Measurements from ENCODE around the gene PIK3CD.
"Not testable (repeated sequence)": the region's sequence is repeated elsewhere in the genome, so short reads cannot be mapped to it uniquely, and the experiment has no call there.

PIK3CD gene

DNA sequence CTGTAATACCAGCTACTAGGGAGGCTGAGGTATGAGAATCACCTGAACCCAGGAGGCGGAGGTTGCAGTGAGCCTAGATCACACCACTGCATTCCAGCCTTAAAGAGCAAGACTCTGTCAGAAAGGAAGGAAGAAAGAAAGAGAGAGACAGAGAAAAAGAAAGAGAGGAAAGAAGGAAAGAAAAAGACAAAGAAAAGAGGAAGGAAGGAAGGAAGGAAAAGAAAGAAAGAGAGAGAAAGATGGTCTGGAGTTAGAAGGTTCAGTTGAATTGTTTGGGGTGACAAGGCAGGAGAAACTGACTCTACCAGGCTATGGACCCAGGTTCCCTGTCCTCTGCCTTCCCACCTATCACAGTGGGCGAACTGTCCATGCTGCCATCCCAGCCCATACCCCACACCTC is 27.4 kb upstream of the PIK3CD start:
- DNase-seq (ENCODE audit: low read depth), result no peak

DNA sequence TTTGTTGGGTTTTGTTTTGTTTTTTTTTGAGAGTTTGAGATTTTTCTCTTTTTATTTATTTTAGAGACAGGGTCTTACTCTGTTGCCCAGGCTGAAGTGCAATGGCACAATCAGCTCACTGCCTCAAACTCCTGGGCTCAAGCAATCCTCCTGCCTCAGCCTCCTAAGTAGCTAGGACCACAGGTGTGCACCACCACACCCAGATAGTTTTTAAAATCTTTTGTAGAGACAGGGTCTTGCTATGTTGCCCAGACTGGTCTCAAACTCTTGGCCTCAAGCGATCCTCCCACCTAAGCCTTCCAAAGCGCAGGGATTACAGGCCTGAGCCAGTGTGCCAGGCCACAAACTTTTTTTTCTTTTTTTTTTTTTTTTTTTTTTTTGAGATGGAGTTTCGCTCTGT is 26.5 kb upstream of the PIK3CD start:
- DNase-seq (ENCODE audit: low read depth), result not testable (repeated sequence)

DNA sequence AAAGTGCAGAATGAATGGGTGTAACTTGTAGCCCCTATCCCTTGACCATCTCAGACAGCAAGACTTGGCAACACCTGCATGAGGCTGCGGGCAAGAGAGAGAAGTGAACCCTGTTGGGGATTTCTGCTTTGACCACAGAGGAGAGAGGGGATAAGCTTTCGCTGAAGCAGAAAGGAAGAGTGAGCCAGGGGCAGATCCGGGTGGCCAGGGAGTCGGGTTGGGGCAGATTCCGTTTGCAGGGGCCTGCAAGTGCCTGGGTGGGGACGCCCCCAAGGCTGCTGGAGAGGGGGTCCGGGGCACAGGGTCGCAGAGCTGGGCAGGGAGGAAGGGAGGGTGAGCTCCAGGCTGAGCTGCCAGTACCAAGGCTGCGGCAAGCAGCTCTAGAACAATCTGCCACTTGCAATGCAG is 25.3 kb upstream of the PIK3CD start:
- no peak for DNase-seq (ENCODE audit: low read depth)

DNA sequence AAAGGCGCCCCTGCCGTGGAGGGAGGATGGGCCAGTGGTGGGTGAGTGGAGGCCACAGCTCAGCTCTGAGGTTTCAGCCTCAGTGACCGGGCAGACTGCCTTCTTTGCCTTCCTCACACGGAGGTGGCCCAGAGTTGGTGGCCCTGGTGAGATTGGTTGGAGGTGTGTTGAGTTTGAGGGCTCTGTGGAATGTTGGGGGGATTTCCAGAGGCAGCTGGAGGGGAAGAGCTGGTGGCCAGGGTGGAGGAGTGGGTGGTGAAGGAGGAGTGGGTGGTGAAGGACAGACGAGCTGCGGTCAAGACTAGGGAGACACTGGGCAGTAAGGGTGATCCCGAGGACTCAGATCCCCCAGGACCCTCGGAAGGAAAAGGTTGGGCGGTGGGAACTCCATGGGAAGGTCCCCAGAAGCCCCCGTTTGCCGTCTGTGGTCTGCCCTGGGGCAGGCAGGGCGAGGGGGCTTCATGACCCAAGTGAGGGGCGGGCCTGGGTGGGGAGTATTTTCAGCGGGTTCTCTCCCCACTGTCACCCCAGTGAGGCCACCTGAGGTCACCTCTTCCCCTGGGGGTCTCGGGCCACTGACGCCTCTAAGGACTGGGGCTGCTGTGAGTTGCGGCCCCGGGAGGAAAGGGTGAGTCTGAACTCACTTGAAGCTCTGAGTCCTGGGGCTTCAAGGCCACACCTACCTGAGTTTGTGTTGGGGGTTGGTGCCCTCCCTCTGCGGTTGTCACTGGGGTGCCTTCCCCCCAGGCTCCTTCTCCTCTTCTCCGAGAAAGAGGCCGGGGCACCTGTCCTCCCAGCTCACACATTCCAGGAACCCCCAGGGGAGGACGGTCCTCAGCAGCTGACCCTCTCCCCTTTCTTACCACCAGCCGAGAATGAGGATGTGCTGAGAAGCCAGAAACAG is 22.7 kb upstream of the PIK3CD start:
- DNase-seq (ENCODE audit: low read depth), result no peak

DNA sequence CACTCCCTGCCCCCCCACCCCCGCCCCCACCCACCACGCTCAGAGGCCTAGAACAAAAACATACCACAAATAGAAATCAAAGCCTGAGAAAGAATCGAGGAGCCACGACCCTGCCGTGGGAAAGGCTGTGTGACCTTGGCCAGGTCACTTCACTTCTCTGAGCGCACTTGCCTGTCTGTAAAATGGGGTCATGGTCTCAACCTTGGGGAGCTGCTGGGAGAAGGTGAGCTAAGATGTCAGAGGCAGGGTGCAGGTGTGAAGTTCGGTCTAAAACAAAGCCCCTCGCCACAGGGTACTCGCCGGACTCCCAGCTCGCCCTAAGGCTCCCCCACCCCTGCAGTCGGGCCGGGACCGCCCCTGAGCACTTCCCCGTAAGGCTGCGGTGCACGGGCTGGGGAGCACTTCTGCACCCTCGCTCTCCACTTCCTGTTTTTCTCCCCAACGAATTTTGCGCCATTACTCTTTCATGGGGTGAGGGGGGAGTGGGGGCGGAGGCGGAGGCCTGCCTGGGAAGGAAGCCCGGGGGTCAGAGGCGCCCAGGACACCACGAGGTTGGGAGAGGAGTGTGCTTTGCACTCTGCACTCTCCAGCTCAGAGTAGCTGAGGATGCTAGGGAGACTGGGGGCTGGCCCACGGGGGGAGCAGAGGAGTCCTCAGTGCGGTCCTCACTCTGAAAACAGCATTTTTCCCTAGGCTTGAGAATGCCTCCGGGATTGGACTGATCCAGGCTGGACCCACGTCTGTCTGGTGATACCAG is 21.9 kb upstream of the PIK3CD start:
- no peak for DNase-seq (ENCODE audit: low read depth)

DNA sequence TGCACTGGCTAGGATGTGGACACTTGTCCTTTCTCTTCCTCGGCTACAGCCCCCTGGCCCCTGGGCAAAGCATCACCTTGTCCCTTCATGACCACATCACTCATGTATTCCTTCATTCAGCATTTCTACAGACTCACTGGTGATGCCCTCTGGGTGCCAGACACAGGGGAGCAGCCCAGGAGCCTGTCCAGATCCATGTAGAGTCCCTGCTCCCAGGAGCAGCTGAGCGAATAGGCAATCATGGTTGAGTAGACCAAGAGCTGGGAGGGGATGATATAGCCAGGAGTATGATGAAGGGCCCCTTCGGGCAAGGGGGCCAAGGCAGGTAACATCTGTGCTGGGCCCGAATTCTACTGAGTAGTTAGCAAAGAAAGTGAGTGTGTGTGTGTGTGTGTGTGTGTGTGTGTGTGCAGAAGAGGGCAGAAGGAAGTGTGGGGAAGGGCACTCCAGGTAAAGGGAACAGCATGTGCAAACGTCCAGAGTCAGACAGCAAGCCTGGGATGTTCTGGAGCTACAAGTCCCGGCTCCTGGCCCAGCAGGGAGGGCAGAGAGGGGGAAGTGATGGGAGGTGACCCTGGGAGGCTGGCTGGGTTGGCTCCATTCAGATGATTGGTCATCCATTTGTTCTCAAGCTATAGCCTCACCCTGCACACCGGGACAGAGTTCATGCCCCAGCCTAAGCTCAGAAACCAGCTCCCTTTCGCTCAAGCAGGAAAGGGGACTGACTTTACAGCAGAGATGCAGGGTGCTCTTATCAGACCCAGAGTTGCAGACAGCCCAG is 21.0 kb upstream of the PIK3CD start:
- DNase-seq (ENCODE audit: low read depth), result no peak

DNA sequence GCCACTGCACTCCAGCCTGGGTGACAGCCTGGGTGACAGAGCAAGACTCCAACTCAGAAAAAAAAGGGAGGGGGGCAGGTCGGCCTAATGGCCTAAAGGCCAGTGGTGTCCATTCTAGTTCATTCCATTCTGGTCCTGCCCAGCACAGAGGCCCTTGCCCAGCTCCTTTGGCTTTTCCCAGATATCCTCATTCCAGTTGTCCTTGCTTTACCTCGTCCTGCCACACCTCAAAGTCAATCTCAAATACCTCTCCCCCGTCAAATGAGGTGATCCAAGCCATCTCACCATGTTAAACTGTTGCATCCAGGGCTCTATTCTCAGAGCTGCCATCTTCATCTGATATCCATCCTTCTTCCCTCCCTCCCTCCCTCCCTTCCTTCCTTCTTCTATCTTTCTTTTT is 19.9 kb upstream of the PIK3CD start:
- DNase-seq (ENCODE audit: low read depth), result no peak

DNA sequence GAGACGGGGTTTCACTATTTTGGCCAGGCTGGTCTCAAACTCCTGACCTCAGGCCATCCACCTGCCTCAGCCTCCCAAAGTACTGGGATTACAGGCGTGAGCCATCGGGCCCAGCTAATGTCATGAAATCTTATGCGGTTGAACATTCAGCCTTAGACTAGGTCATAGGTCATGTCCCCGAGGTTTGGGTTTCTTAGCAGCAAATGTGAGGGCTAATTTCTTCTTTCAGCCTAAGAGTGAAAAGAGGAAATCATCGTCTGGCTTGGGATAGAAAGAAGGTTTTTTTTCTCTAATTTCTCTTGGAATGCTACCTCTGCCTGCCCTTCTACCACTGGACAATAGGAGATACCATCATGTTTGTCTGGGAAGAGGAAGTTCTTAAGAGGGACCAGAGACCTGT is 18.0 kb upstream of the PIK3CD start:
- no peak for DNase-seq (ENCODE audit: low read depth)

DNA sequence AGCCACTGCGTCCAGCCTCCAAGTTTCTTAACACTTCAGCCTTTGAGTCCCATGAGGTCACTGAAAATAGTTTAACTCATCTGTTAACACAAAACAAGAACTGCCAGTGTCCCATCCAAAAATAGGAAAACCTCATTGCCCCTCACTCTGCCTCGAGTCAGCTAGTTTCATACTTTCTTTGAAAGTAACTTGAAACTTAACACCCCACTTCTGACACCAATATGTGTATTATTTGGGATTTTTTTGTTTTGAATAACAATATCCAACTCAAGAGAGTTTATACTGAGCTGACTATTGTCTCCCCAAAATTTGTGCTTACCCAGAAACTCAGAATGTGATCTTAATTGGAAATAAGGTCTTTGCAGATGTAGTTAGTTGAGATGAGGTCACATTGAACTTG is 16.9 kb upstream of the PIK3CD start:
- DNase-seq (ENCODE audit: low read depth), result no peak

DNA sequence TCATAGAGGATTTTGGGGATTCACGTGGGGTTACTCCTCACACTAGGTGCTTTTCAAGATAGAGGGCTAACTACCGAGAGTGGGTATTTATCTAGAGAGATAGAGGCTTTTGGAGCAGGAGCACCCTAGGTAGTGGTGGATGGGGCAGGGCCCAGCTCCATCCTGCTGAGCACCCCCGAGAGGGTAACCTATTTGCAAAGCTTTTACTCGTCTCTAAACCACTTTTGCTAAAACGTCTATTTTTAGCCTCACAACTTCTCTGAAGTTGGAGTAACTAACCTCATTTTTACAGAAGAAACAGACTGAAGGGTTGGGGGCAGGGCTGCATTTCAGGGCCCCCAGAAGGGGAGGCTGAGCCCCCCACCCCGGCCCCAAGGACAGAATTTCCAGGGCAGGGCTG is 12.3 kb upstream of the PIK3CD start:
- no peak for DNase-seq (ENCODE audit: low read depth)

DNA sequence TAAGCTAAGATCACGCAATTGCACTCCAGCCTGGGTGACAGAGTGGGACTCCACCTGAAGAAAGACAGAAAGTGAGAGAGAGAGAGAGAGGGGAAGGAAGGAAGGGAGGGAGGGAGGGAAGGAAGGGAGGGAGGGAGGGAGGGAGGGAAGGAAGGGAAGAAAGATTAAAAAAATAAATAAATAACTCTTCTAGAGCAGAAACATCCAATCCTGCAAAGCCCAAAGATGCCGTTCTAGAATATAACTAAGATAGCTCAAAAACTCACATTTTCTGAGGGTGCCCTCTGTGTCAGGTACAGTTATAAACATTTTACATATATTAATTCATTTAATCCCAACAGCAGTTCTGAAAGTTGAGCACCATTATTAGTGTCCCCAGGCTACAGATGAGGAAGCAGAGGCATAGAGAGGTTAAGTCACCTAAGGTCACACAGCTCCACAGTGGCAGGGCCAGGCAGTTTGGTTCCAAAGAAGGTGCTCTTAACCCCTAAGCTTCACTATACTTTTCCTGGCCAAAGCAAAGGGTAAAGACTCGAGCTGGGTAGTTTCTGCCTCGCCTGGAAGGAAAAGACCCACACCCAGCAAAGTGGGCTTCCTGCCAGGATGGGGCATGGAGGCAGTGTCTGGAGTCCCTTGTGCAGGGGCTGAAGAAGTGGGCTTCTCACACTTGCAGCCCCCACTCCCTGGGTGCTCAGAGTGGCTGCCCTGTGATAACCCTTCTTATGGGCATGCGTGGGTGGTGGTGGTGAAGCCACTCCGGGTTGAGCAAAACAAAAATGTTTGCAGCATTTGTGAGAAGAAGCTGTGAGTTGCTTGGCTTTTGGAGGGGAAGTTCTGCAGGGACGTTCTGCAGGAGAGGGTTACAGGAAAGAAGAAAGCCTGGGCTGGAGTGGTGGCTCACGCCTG is 7.9 kb upstream of the PIK3CD start:
- no peak for DNase-seq (ENCODE audit: low read depth)

DNA sequence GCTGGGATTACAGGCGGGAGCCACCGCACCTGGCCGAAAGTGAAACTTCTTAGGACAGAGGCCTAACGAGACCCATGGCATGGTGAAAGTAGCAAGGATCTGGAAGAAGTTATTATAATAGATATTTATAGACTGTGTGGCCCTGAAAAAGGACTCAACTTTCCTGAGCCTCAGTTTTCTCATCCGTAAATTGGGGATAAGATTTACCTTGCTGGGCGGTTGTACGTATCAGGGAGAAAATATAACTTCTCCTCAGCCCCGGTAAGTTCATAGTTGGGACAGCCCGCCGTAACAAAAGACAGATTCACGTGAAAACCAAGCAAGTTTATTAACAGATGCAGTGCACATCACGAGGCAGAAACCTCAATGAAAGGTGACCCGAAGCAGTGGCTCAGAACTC is 5.5 kb upstream of the PIK3CD start:
- DNase-seq (ENCODE audit: low read depth), result no peak

DNA sequence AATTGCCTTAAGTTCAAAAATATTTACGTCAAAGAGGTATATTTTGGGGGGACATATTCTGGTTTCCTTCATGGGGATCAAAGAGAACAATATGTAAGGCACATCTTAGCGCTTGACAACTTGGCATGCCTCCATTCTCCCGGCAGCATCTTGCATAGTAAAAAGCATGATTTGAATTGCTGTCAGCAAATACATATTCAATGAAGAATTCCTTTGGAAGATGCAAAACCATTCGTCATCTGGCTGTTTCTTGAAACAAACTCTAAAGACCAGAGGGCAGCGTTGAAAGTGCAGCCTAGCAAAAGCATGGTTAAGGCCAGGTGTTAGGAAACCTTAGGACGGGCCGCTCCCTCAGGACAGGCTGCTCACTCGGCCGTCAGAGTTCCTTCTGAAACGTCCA is 3.4 kb upstream of the PIK3CD start:
- no peak for DNase-seq (ENCODE audit: low read depth)

DNA sequence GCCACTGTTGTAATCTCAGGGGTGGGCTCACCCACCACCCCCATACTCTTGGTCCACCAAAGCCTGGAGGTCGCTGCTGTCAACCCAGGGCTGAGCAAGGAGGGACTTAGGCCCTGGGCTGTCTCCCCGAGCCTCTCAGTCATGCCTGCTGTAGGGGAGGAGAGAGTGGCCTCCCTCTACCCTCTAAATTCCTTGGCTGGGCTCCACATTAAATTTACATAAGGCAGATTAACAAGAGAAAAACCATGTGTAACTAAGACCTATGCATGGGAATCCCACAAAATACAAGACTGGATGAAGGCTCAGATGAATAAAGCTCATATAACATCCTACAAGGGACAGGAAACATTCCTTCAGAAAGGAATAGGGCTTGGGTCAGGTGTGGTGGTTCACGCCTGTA is 1.8 kb upstream of the PIK3CD start:
- no peak for DNase-seq (ENCODE audit: low read depth)

DNA sequence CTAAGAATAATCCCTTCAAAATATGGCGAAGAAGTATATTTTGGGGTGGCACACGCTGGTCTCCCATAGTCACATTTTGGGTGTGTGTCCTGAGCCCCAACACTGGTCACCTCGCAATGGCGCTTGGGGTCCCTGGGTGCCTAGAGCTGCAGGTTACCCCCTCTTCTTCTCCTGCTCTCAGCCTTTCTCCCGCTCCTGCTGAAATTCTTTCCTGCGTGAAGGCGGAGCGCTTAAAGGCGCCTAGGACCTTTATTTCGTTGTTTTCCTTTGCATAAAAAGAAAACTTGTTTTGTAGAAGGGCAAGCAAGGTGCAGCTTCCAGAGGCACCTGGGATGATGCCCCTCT is 339 bp upstream of the PIK3CD start:
- no peak for DNase-seq (ENCODE audit: low read depth)

DNA sequence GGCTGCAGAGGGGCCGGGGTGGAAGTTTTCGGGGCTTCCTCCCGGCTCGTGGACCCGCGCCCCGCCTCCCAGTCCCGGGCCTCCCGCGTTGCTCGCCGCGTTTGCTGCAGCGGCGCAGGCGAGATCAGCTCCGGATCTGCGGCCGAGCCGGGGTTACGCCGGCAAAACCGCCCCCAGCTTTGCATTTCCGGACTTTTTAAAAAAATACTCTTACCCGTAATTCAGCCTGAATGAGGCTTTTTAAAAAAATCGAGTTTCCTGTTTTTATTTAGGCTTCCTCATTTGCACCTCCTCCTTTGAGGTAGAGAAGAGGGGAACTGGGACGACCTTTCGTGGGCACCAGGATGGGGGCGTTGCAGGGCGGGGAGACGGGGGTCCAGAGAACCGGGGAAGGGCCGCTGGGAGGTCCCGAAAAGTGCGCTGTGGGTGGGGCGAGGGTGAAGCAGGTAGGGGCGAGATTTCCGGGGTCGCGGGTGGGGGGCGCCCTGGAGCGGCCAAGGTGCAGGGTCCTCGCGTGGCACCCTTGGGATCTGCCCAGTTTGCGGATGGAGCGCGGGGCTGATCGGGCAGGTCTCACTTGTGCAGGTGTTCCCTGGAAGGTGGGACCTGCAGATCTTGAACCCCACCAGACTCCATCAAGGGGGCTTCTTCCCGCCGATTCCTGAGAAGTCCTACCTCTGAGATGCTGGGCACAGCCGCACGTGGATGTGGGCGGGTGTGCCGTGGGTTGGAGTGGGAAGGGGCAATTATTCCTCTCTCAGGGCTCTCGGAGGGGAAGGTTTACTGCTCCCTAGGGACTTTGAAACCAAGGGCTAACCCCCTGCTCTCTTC is 1.1 kb downstream of the PIK3CD start:
- DNase-seq (ENCODE audit: low read depth), result no peak

DNA sequence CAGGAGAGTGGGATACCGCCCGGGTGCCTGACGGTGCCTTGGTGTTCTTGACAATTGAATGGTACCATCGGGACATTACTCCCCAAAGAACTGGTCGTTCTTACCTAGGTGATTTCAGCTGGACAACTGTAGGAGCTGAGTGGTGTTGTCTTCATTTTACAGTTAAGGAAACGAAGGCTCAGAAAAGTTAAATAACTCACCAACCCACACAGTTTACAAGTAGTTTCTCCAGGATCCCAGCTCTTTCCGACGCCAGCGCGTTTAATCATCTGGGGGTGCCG is 1.6 kb downstream of the PIK3CD start:
- DNase-seq (ENCODE audit: low read depth), result no peak

DNA sequence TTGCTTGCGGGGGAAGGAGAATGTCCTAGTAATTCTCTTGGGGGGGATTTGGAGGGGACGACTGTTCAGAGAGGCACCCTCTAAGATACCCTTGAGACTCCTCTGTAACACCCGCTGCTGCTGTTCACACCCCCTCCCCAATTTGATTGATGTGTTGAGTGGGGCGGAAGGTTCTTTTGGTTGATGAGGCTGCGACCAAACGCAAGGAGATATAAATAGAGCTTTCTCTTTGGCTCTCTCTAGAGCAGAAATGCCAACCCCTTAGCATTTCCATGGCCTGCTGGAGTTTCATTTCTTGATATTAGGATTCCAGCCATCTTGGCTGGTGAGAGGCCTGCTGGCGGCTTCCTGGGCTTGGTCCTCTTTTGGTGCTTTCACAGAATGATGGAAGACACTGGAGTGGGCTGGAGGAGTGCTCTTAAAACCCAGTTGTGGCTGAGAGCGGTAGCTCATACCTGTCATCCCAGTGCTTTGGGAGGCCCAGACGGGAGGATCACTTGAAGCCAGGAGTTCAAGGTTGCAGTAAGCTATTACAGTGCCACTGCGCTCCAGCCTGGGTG is 2.0 kb downstream of the PIK3CD start:
- DNase-seq (ENCODE audit: low read depth), result no peak

DNA sequence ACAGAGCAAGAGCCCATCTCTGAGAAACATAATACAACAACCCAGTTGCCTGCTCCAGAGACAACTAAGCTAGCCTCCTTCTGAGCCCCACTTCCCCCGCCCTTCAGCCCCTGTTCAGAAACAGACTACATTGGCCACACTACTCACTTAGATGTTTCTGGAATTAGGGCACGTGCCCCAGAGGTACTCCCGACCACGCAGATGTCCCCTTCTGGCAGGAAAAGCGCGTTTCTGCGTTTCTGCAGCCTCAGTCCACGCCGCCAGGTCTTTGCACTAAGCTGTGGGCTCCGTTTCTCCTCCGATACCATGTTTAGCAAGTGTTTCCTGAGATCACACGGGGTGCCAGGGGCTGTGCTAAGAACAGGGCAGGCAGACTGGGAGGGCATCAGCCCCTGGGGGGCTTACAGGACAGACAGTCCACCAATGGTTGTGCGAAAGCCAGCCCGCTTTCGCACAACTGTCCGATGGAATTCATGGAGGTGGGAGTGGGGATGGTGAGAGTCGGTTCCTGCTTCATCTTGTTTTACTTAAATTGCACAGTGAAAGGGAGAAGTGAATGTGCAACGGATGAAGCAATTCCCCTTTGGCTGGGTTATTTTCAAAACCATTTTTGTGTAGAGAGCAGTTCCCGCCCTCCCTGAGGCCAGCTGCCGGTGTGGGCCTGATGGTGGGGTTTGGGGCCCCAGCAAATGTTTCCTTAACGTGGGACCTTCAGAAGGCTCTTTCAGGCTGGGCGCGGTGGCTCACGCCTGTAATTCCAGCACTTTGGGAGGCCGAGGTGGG is 2.7 kb downstream of the PIK3CD start:
- DNase-seq (ENCODE audit: low read depth), result no peak

All from stromal cell of bone marrow (primary cell).